Measurements from ENCODE around the gene FER.
"Not testable (repeated sequence)": the region's sequence is repeated elsewhere in the genome, so short reads cannot be mapped to it uniquely, and the experiment has no call there.

The FER gene

GRCh38 chr5:108747774-108748400, at the start of gene FER:
Gene FER, plus strand, starts transcription at chr5:108747897. Its CDS starts 50,286 bp downstream, at chr5:108798183.
- peak; percentile 29 for DNase-seq

- not testable (repeated sequence) for DNase-seq
These were observed 47.3 kb upstream of the FER start for GRCh38 chr5:108700388-108700787.

GRCh38 chr5:108700930-108701329, 46.8 kb upstream of the FER start:
- no peak for DNase-seq

- no peak for DNase-seq
These were observed 45.2 kb upstream of the FER start for GRCh38 chr5:108702546-108702945.

- no peak for DNase-seq
These were observed 44.4 kb upstream of the FER start for GRCh38 chr5:108703313-108703712.

- no peak for DNase-seq
These were observed 40.6 kb upstream of the FER start for GRCh38 chr5:108707141-108707540.

- no peak for DNase-seq
These were observed 35.8 kb upstream of the FER start for GRCh38 chr5:108711898-108712297.

GRCh38 chr5:108715408-108715807, 32.3 kb upstream of the FER start:
- DNase-seq: no peak

- DNase-seq: no peak
These were observed 27.3 kb upstream of the FER start for GRCh38 chr5:108720391-108720790.

- DNase-seq: no peak
These were observed 21.1 kb upstream of the FER start for GRCh38 chr5:108726446-108727235.

- DNase-seq: no peak
These were observed 20.5 kb upstream of the FER start for GRCh38 chr5:108727236-108727650.

- peak; percentile 46 for DNase-seq
These were observed 19.8 kb upstream of the FER start for GRCh38 chr5:108727651-108728565.

GRCh38 chr5:108728566-108729241, 19.0 kb upstream of the FER start:
- DNase-seq: peak; percentile 60

- no peak for DNase-seq
These were observed 18.5 kb upstream of the FER start for GRCh38 chr5:108729242-108729615.

GRCh38 chr5:108730617-108731340, 16.9 kb upstream of the FER start:
- no peak for DNase-seq

GRCh38 chr5:108735790-108736189, 11.9 kb upstream of the FER start:
- no peak for DNase-seq

- DNase-seq: no peak
These were observed 10.8 kb upstream of the FER start for GRCh38 chr5:108736855-108737254.

GRCh38 chr5:108739376-108739775, 8.3 kb upstream of the FER start:
- DNase-seq: no peak

GRCh38 chr5:108739906-108740305, 7.8 kb upstream of the FER start:
- DNase-seq: no peak

- no peak for DNase-seq
These were observed 4.4 kb upstream of the FER start for GRCh38 chr5:108743319-108743718.

- DNase-seq: no peak
These were observed 3.9 kb upstream of the FER start for GRCh38 chr5:108743846-108744245.

GRCh38 chr5:108747111-108747773, 455 bp upstream of the FER start:
- no peak for DNase-seq
